Left forelimb (tissue), 1 donor: ENCODE measurements around the gene AP2B1.

Source experiments
- DNase-seq: peaks from one replicate; pipeline ENCODE4 v3.0.0-alpha.2; 2018; ENCODE audit warnings: low spot score

Gene AP2B1

DNA sequence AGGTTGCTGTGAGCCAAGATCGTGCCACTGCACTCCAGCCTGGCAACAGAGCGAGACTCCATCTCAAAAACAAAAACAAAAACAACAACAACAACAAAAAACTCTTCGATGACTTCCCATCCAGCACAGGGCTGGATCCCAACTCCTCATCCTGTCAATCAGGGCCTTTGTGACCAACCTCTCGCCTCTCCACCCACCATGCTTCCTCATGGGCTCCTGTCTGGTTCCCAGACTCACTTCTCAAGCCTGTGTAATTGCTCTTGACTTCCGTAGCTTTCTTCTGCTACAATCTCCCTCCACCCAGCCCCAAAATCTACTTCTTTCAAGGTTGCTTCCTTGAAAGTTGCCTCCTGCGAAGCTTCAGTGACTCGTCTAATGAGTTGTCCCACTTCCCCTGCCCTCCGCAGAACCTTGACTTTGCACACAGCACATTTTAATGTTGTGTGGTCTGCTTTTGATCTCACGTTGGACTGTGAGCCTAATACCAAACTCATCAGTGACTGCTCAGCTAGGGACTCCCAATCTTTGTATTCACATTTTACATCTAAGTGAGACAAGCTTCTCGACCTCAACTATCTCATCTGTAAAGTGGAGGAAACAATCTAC lies 143.4 kb downstream of the AP2B1 start:
- DNase-seq = no peak

- no peak for DNase-seq
Observed at GRCh38 chr17:35731239-35731916, 144.3 kb downstream of the AP2B1 start, which contains the start of gene RASL10B. TSS of gene RASL10B (plus strand) at chr17:35731639. CDS start at chr17:35735185, 3,546 bp downstream.

GRCh38 chr17:35731917-35732805 lies 145.0 kb downstream of the AP2B1 start:
- no peak for DNase-seq

DNA sequence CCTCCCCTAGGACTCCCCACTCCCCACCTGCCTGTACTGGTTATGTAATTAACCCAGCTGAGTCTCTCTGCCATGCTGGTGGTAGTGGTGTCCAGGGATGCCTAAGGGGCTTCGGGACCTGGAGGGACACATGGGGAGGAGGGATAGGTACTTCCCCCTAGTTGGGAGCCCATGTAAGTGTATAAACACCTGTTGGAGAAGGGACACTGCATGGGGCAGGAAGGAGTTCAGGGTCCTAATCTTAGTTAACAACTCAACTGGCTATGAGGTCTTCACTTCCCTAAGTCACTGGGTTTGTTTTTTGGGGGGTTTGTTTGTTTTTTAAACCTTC lies 145.6 kb downstream of the AP2B1 start:
- no peak for DNase-seq

- DNase-seq = no peak
Observed at GRCh38 chr17:35733366-35733765, 146.2 kb downstream of the AP2B1 start.

GRCh38 chr17:35734396-35734795 lies 147.3 kb downstream of the AP2B1 start:
- DNase-seq = no peak

GRCh38 chr17:35735036-35735805 lies 148.1 kb downstream of the AP2B1 start:
- no peak for DNase-seq

DNA sequence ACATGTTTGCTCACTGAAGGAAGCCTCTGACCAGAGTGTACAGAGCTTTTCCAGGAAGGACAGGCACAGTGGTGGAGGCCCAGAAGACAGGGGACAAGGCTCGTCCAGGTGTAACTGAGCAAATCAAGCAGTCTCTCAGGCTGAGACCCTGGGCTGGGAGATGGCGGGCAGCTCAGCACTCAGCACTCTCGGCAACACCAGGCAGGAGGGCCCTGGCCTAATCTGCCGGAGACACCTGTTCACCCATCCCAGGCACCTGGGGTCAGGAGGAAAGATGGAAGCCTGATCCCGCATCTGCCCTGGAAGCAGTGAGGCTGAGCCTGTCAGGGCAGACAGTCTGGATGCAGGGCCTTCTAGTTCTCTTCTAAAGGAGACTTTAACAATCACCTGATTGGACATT lies 149.1 kb downstream of the AP2B1 start:
- no peak for DNase-seq

DNA sequence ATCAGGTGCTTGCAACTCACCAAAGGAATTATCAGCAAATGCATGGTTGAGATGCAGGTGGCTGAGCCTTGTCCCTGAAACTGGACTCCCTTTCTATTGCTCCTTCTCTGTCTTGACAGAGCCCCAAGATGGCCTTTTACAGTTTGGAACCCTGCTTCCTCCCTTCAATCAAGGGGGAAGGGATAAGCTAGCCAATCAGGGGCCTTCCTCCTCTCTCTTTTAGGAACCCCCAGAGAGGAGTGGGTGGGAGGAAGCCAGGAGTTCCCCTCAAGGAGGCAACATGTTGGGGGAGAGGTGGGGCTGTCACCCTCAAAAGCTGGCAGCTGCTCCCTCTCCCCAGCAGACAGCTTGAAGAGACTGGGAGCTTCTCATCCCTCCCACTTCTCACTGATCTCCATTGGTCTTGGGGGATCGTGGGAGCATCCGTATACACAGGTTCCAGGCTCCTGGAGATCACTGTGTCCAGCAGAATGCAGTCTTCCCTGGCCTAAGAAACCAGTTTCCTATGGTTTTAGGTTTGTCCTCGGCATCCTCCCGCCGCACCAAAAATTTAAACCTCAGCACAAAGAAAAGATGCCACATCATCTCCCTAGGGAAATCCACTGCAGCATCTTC lies 151.5 kb downstream of the AP2B1 start:
- no peak for DNase-seq

DNA sequence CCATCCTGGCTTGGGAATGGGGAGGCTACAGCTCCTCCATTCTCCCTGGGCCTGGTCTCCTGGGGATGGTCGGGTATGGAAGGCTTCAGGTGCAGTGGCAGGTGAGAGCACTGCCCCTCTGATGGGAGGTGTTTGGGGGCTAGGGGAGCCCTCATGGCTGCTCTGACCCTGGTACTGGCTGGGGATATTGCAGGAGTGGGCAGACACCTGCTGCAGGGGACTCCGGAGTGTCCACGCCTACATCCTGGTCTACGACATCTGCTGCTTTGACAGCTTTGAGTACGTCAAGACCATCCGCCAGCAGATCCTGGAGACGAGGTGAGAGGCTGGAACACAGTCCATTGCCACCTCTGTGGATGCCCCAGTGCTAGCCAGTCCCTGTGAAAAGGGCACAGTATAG lies 153.1 kb downstream of the AP2B1 start:
- DNase-seq = no peak

GRCh38 chr17:35740997-35741931 lies 154.1 kb downstream of the AP2B1 start:
- DNase-seq = no peak

DNA sequence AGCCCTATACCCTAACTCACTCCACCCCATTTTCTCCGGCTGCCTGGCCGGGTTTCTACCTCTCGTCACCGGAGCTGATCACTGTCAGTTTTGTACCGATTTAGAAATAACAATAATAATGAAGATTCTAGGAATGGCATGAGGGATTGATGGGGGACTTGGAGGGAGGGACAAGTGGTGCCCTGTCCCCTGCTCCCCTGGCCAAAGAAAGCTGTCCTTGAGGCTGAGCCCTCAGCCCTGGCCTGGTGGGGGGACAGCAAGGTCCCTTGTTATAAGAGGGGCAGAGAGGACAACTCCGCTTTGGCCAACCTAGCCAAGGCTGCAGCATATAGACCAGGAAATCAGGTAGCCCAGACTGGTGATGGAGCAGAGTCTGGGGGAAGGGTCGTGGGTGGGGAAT lies 155.4 kb downstream of the AP2B1 start:
- DNase-seq = no peak

DNA sequence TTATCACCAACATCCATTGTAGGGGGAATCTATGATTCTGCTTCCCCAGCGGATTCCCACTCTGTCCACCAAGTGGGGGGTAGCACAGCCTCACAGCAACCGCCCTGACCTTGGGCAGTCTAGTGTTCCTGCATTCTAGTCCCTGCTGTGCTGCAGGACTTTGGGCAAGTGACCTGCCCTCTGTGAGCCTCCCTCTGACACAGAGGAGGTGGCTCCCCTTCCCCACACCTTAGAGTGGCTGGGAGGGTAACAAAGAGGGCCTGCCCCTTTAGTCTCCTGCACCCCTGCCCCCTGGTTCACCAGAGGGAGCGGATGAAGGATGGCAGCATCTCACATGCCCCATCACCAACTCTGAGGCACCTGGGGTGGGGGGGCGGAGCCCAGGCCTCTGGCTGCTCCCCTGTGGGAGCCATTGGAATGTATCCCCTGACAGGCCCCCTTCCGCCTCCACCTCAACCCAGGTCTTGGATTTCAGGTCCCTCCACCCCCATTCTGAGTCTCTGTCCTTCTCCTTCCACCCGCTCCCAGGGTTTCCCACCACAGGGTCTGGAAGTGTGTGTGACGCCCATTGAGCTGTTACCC lies 155.9 kb downstream of the AP2B1 start:
- no peak for DNase-seq

DNA sequence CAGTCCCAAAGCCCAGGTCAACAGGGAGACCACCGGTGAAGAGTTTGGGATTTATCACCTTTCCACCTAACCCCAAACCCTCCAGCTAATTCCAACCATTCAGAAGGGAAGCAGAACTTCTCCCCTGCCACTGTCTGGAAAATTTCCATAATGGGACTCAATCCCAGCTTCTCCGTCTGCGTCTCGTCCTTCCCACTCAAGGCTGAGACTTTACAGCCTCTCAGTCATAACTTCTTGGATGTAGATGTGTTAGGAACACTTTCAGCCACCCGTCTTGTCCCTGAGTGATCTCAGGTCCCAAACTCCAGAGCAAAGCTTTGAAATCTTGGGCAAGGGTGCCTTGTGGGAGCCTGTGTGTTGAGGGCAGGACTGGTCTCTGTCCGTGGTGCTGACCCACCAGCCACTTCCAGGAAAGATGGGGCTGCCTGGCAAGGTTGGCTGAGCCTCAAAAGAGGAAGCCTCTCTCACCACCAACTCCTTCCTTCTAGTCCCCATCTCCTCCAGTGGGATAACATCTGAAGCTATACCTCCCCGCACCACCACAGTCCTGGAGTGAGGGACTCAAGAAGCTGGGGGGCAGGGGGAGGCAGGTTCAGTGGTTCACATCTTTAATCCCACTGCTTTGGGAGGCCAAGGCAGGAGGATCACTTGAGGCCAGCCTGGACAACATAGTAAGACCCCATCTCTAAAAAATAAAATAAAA lies 156.7 kb downstream of the AP2B1 start:
- DNase-seq = no peak

DNA sequence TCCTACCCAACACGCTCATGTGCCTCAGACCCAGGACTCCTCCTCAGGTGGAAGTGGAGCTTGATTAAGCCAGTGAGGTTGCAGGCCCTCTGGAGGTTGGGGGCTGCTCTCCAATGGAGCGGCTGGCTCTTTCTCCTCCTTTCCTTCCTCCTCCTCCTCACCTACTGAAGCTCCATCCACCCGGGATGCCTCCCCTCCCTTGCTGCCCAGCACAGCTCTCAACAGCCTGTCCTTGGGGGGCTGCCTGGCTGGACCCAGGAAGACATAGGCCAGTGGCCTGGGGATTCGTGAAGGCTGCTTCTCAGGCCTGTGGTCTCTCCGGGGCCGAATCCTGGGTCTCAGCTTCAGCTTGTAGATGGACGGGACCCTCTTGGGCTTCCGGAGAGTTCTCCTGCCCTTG lies 157.7 kb downstream of the AP2B1 start:
- no peak for DNase-seq

GRCh38 chr17:35745246-35745645 lies 158.1 kb downstream of the AP2B1 start:
- DNase-seq = no peak

DNA sequence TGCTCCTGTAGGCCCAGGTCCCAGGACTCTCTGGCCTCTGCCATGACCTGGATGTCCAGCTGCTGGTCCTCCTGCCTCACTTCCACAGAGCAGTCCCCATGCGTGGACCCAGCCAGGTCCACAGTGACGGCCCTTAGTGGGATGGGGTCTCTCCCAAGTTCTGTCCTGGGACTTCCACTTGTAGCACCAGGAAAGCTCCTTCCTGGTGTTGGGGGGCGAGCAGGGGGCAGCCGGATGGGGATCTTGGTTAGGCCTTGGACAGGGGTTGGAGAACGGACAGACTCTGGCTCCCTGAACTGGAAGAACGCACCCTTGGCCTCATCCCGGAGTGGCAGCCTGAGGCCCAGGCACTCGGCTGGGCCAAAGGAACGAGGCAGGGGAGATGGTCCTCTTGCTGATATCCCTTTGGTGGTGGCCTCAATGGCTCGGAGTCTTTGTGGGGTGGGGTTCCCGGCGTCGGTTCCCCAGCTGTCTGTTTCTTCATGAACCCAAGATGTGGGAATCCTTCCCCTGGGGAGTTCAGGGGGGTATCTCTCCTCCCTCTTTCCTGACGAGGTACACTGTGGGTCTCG lies 158.7 kb downstream of the AP2B1 start:
- no peak for DNase-seq

GRCh38 chr17:35747540-35748017 lies 160.5 kb downstream of the AP2B1 start:
- no peak for DNase-seq

- DNase-seq = no peak
Observed at GRCh38 chr17:35748341-35748841, 161.3 kb downstream of the AP2B1 start.
